H1 (cell line): ENCODE measurements around the gene ME3. TPM values are rescaled to one million over a fixed set of nuclear protein-coding genes. Genes with fewer than 3 reads are reported as not detected.

ENCODE experiments used
- CTCF ChIA-PET: fragments of 300-600 bp; sonication (Branson Sonifier 250); formaldehyde crosslinking; loops from one replicate; lab custom pipeline; 2021; ENCODE audit not compliant: partially characterized antibody; lab: Charles Lee
- POLR2A ChIA-PET: fragments of 300-600 bp; sonication (Branson Sonifier 250); formaldehyde crosslinking; loops from one replicate; lab custom pipeline; 2021; ENCODE audit warnings: inconsistent platforms; ENCODE audit not compliant: partially characterized antibody; lab: Charles Lee
- DNase-seq, 2 experiments: peaks; one replicate each; pipeline versions ENCODE4 v3.0.0 to v3.0.0-alpha.2; 2010 to 2022; ENCODE audit warnings: low spot score in 2 of 2, low read depth in 1 of 2, mixed read lengths in 1 of 2
- FAIRE-seq: peaks from 2 replicates; lab custom pipeline; 2011; peaks lifted over from hg19 to GRCh38; lab: Jason Lieb, UNC
- H2AFZ ChIP-seq: 2 replicates; pipeline ENCODE4 v1.8.1; 2012; ENCODE audit warnings: low read length, inconsistent platforms
- H2AK5ac ChIP-seq: 2 replicates; pipeline ENCODE4 v1.6.1; 2013; ENCODE audit warnings: low read depth, low read length
- H2BK120ac ChIP-seq: replicated peaks from 2 replicates; pipeline ENCODE3; 2013; ENCODE audit warnings: low read depth, low read length, inconsistent platforms
- H2BK12ac ChIP-seq: 2 replicates; pipeline ENCODE4 v1.6.1; 2013; ENCODE audit warnings: low read depth, low read length
- H2BK15ac ChIP-seq: 2 replicates; pipeline ENCODE4 v1.6.1; 2013; ENCODE audit warnings: low read length
- H2BK20ac ChIP-seq: 2 replicates; pipeline ENCODE4 v1.6.1; 2013; ENCODE audit warnings: low read length
- H2BK5ac ChIP-seq: 2 replicates; pipeline ENCODE4 v1.6.1; 2013; ENCODE audit warnings: low read depth, low read length
- H3K14ac ChIP-seq: 2 replicates; pipeline ENCODE4 v1.6.1; 2013; ENCODE audit warnings: inconsistent platforms; ENCODE audit not compliant: insufficient read length
- H3K18ac ChIP-seq: 2 replicates; pipeline ENCODE4 v1.6.1; 2013; ENCODE audit warnings: low read length; ENCODE audit errors: extremely low read depth
- H3K23ac ChIP-seq: 2 replicates; pipeline ENCODE4 v1.6.1; 2013; ENCODE audit warnings: inconsistent platforms; ENCODE audit not compliant: insufficient read length
- H3K23me2 ChIP-seq: 2 replicates; pipeline ENCODE4 v1.6.1; 2013; ENCODE audit warnings: low read depth, low read length
- H3K27ac ChIP-seq: 2 replicates; pipeline ENCODE4 v1.6.1; 2011; ENCODE audit warnings: low read depth, low read length, inconsistent platforms
- H3K27me3 ChIP-seq, 4 experiments: replicated peaks in 1 of 4; 1 replicate in 1 of 4; 2 replicates in 3 of 4; pipeline versions ENCODE4 v1.6.1 to v1.8.1; 2011 to 2013; ENCODE audit warnings: low read length in 3 of 4, mild to moderate bottlenecking in 3 of 4, inconsistent platforms in 2 of 4, mixed read lengths in 2 of 4, moderate library complexity in 1 of 4; ENCODE audit not compliant: control insufficient read depth in 3 of 4, insufficient read depth in 3 of 4; ENCODE audit errors: extremely low read depth in 1 of 4
- H3K36me3 ChIP-seq, 4 experiments: 2 replicates each; pipeline versions ENCODE4 v1.6.1 to v1.8.1; 2011 to 2013; ENCODE audit warnings: mild to moderate bottlenecking in 4 of 4, low read length in 3 of 4, moderate library complexity in 2 of 4, control low read depth in 1 of 4, inconsistent platforms in 1 of 4; ENCODE audit not compliant: insufficient read depth in 4 of 4, control insufficient read depth in 2 of 4
- H3K4ac ChIP-seq: replicated peaks from 2 replicates; pipeline ENCODE3; 2013; ENCODE audit warnings: low read length, low read depth, mixed read lengths, inconsistent platforms; ENCODE audit not compliant: insufficient read length
- H3K4me1 ChIP-seq, 4 experiments: replicated peaks in 1 of 4; 1 replicate in 1 of 4; 2 replicates in 3 of 4; pipeline versions ENCODE4 v1.6.1 to v1.8.1; 2011 to 2013; ENCODE audit warnings: low read length in 3 of 4, inconsistent platforms in 2 of 4, mixed read lengths in 1 of 4; ENCODE audit not compliant: insufficient read depth in 4 of 4, control insufficient read depth in 3 of 4
- H3K4me2 ChIP-seq, 2 experiments: 2 replicates each; pipeline versions ENCODE4 v1.6.1 to v1.8.1; 2011 to 2013; ENCODE audit warnings: low read depth in 2 of 2, low read length in 2 of 2, control low read depth in 1 of 2, inconsistent platforms in 1 of 2, mild to moderate bottlenecking in 1 of 2; ENCODE audit not compliant: insufficient read depth in 1 of 2
- H3K4me3 ChIP-seq, 4 experiments: fragments of 200-600, 300-600 bp in 1 of 4; sonication (generic), shearing (Covaris generic), sonication (Bioruptor Twin) in 1 of 4; 2 replicates each; pipeline versions ENCODE4 v1.5.1 to v1.8.1; 2011 to 2016; ENCODE audit warnings: low read length in 4 of 4, low read depth in 3 of 4, control low read depth in 2 of 4, inconsistent platforms in 2 of 4, mild to moderate bottlenecking in 2 of 4, mixed read lengths in 1 of 4, moderate library complexity in 1 of 4; ENCODE audit not compliant: insufficient read depth in 2 of 4; ENCODE audit errors: extremely low read depth in 1 of 4
- H3K56ac ChIP-seq: replicated peaks from 2 replicates; pipeline ENCODE3; 2013; ENCODE audit warnings: low read depth, mild to moderate bottlenecking, mixed read lengths, low read length, inconsistent platforms; ENCODE audit not compliant: insufficient read length
- H3K79me1 ChIP-seq: 2 replicates; pipeline ENCODE4 v1.6.1; 2013; ENCODE audit warnings: low read depth, low read length, control low read depth
- H3K79me2 ChIP-seq, 2 experiments: 2 replicates each; pipeline versions ENCODE4 v1.6.1 to v1.8.1; 2012 to 2013; ENCODE audit warnings: low read length in 2 of 2, mild to moderate bottlenecking in 2 of 2, inconsistent platforms in 1 of 2; ENCODE audit not compliant: insufficient read depth in 2 of 2, control insufficient read depth in 1 of 2
- H3K9ac ChIP-seq, 4 experiments: replicated peaks in 1 of 4; 1 replicate in 1 of 4; 2 replicates in 3 of 4; pipeline versions ENCODE4 v1.6.1 to v1.8.1; 2011 to 2013; ENCODE audit warnings: low read depth in 3 of 4, low read length in 3 of 4, control low read depth in 2 of 4, mild to moderate bottlenecking in 2 of 4, moderate library complexity in 2 of 4, inconsistent platforms in 1 of 4; ENCODE audit errors: extremely low read depth in 1 of 4
- H3K9me3 ChIP-seq, 2 experiments: 2 replicates each; pipeline versions ENCODE4 v1.6.1 to v1.8.1; 2012 to 2013; ENCODE audit warnings: mild to moderate bottlenecking in 2 of 2, moderate library complexity in 2 of 2, control low read depth in 1 of 2, inconsistent platforms in 1 of 2, low read depth in 1 of 2, low read length in 1 of 2, mixed read lengths in 1 of 2; ENCODE audit not compliant: insufficient read depth in 2 of 2
- H4K20me1 ChIP-seq, 2 experiments: replicated peaks in 1 of 2; 2 replicates each; pipeline versions ENCODE3 to v1.8.1; 2011 to 2013; ENCODE audit warnings: inconsistent platforms in 2 of 2, low read length in 2 of 2, mild to moderate bottlenecking in 1 of 2; ENCODE audit not compliant: insufficient read depth in 2 of 2, control insufficient read depth in 1 of 2
- H4K5ac ChIP-seq: 2 replicates; pipeline ENCODE4 v1.6.1; 2013; ENCODE audit warnings: low read length, low read depth, mixed read lengths, inconsistent platforms; ENCODE audit not compliant: insufficient read length
- H4K8ac ChIP-seq: 2 replicates; pipeline ENCODE4 v1.8.0; 2013; ENCODE audit warnings: mild to moderate bottlenecking, moderate library complexity, low read length, inconsistent platforms; ENCODE audit not compliant: insufficient read depth; ENCODE audit errors: extremely low read depth
- H4K91ac ChIP-seq: replicated peaks from 2 replicates; pipeline ENCODE3; 2013; ENCODE audit warnings: low read length, mixed read lengths, inconsistent platforms; ENCODE audit not compliant: insufficient read length
- BCL11A ChIP-seq, 2 experiments: IDR thresholded peaks; one replicate each; pipeline ENCODE4 v1.6.1; 2011; ENCODE audit warnings: low read depth in 2 of 2, low read length in 2 of 2, mild to moderate bottlenecking in 2 of 2
- CBX8 ChIP-seq: fragments of 300-800, 300-1000 bp; sonication (generic); IDR thresholded peaks from 2 replicates; pipeline ENCODE4 v1.7.1; 2016; ENCODE audit warnings: low read depth, low read length, borderline replicate concordance
- CEBPB ChIP-seq: IDR thresholded peaks from 2 replicates; pipeline ENCODE4 v1.6.1; 2012; ENCODE audit warnings: low read depth, low read length
- CHD1 ChIP-seq: IDR thresholded peaks from 2 replicates; pipeline ENCODE4 v1.6.1; 2012; ENCODE audit warnings: low read depth, low read length, improper control_type of control experiment
- EZH2 ChIP-seq: fragments of 200-600 bp; sonication (generic); IDR thresholded peaks from 2 replicates; pipeline ENCODE4 v1.7.1; 2012; ENCODE audit warnings: low read depth, mild to moderate bottlenecking, moderate library complexity, low read length, inconsistent platforms; ENCODE audit not compliant: severe bottlenecking
- JUND ChIP-seq: IDR thresholded peaks from 2 replicates; pipeline ENCODE4 v1.6.1; 2011; ENCODE audit warnings: mild to moderate bottlenecking, improper control_type of control experiment, low read length
- SIX5 ChIP-seq: IDR thresholded peaks from 2 replicates; pipeline ENCODE4 v1.6.1; 2011; ENCODE audit warnings: mild to moderate bottlenecking, low read depth, low read length
- TEAD4 ChIP-seq: IDR thresholded peaks from 2 replicates; pipeline ENCODE4 v1.6.1; 2012; ENCODE audit warnings: low read depth, low read length, inconsistent platforms, mixed read lengths
- YY1 ChIP-seq: IDR thresholded peaks from 2 replicates; pipeline ENCODE4 v1.6.1; 2011; ENCODE audit warnings: low read depth, mild to moderate bottlenecking, low read length
- ZNF274 ChIP-seq: IDR thresholded peaks from 2 replicates; pipeline ENCODE4 v1.7.0; 2012; ENCODE audit warnings: low read length, borderline replicate concordance; ENCODE audit errors: extremely low read depth
- WGBS, 2 experiments: shearing (Covaris generic) in 1 of 2; methylation state at CpG; one replicate each; pipeline versions ENCODE4 v1.1.6 to v1.1.7; 2013 to 2015; ENCODE audit warnings: low lambda C conversion rate in 2 of 2, mixed read lengths in 2 of 2, inconsistent platforms in 1 of 2, low coverage in 1 of 2, missing lambda C conversion rate in 1 of 2; ENCODE audit not compliant: insufficient replicate concordance in 2 of 2, insufficient coverage in 1 of 2, insufficient read length in 1 of 2; ENCODE audit errors: extremely low coverage in 1 of 2, missing lambda C conversion rate in 1 of 2; 5-methylcytosine and 5-hydroxymethylcytosine counted together
- polyA plus RNA-seq, 7 experiments: library from polyadenylated mRNA; depleted of rRNA in 3 of 7; stranded (reverse) in 5 of 7; unstranded in 2 of 7; fragments of >200 nt in 5 of 7; fragments of 200-250 nt in 2 of 7; gene quantifications; 1 replicate in 5 of 7; 2 replicates in 1 of 7; 4 replicates in 1 of 7; pipeline versions ENCODE4 v1.2.1 to v1.2.3, GENCODE V29; 2011 to 2013; ENCODE audit warnings: missing spikeins in 2 of 7, mixed read lengths in 2 of 7
- total RNA-seq: library from RNA; stranded (reverse); fragmentation: NEBNext Ultra II Directional; extraction: Animal tissue kit (Norgen Biotek cat#: 25700); gene quantifications from 2 replicates; pipeline ENCODE4 v1.2.1, GENCODE V29; 2021
- TF ChIP-seq, protein P1 (sequence below), 3 experiments: IDR thresholded peaks; 1 replicate in 2 of 3; 2 replicates in 1 of 3; pipeline versions ENCODE4 v1.5.1 to v1.6.1; 2011; ENCODE audit warnings: low read length in 3 of 3, mild to moderate bottlenecking in 3 of 3, inconsistent platforms in 2 of 3, low read depth in 1 of 3, moderate library complexity in 1 of 3; ENCODE audit not compliant: insufficient read depth in 1 of 3; ENCODE audit errors: control extremely low read depth in 1 of 3

Gene ME3
- total and polyA plus RNA-seq, 2 of the 8 experiments (the other 6 are each of a cell fraction or from before 2014, with no cell fraction given): 1.5 to 2.8 TPM

GRCh38 chr11:86592047-86592591 is 80.3 kb downstream of the ME3 start:
- Histone ChIP-seq H3K27ac (no peak overlapping the region), H3K4me2 (no peak overlapping the region), H3K79me1 (no peaks in the 10 kb centered on the region)
- TF ChIP-seq JUND: no peak
- no peak for TF ChIP-seq CHD1
- no peak for TF ChIP-seq CEBPB
- TF ChIP-seq TEAD4: no peak
- TF ChIP-seq BCL11A (IDR thresholded peaks at IDR 0.05; ENCODE audit: low read depth in 2 of 2, low read length in 2 of 2): no peak
- TF ChIP-seq YY1: no peak
- no peak for TF ChIP-seq EZH2
- TF ChIP-seq SIX5: no peak
- TF ChIP-seq, protein P1, sequence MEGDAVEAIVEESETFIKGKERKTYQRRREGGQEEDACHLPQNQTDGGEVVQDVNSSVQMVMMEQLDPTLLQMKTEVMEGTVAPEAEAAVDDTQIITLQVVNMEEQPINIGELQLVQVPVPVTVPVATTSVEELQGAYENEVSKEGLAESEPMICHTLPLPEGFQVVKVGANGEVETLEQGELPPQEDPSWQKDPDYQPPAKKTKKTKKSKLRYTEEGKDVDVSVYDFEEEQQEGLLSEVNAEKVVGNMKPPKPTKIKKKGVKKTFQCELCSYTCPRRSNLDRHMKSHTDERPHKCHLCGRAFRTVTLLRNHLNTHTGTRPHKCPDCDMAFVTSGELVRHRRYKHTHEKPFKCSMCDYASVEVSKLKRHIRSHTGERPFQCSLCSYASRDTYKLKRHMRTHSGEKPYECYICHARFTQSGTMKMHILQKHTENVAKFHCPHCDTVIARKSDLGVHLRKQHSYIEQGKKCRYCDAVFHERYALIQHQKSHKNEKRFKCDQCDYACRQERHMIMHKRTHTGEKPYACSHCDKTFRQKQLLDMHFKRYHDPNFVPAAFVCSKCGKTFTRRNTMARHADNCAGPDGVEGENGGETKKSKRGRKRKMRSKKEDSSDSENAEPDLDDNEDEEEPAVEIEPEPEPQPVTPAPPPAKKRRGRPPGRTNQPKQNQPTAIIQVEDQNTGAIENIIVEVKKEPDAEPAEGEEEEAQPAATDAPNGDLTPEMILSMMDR (IDR thresholded peaks at IDR 0.05; ENCODE audit: control extremely low read depth in 1 of 3, insufficient read depth in 1 of 3, low read depth in 1 of 3, low read length in 3 of 3): no peak
- TF ChIP-seq ZNF274: no peak
- no peak for TF ChIP-seq CBX8

More at GRCh38 chr11:86592047-86592591, 80.3 kb downstream of the ME3 start:
- H4K5ac ChIP-seq: no peak overlapping the region
- WGBS, 2 experiments: 76% methylated on average over 1 of the region's 1 CpG; no CpG with 5 or more reads in 1 of the 2 experiments
- ChIA-PET POLR2A (no interaction called here), CTCF (interaction anchor here (0.6 to 2.0 kb wide), 7 partner anchors 14 to 1203 kb away, joined by 3 to 12 read pairs (median 3); no protein-coding TSS in a partner anchor)
- no peak overlapping the region for H2BK5ac ChIP-seq
- H4K20me1 ChIP-seq: no peaks in the 10 kb centered on the region
- no peak overlapping the region for H3K4me3 ChIP-seq
- no peak overlapping the region for H2BK12ac ChIP-seq
- no peak overlapping the region for H3K14ac ChIP-seq
- no peak overlapping the region for H3K23ac ChIP-seq
- peaks cover 5 to 7% of the 10 kb centered on the region in 2 experiments; a peak in 3 of 4 replicates for H3K9me3 ChIP-seq
- DNase-seq: no peak
- H2BK20ac ChIP-seq: no peak overlapping the region
- no peak overlapping the region for H4K91ac ChIP-seq
- no peak overlapping the region for H2BK120ac ChIP-seq
- H3K23me2 ChIP-seq: no peaks in the 10 kb centered on the region
- no peak overlapping the region for H2AFZ ChIP-seq
- H3K27me3 ChIP-seq: peaks cover 0 to under 1% (median 0%) of the 10 kb centered on the region in 4 experiments; a peak in 1 of 7 replicates
- H2BK15ac ChIP-seq: no peak overlapping the region
- no peak overlapping the region for H3K9ac ChIP-seq
- H3K4ac ChIP-seq: no peak overlapping the region
- H4K8ac ChIP-seq: no peak overlapping the region
- H2AK5ac ChIP-seq: no peak overlapping the region
- H3K79me2 ChIP-seq: no peaks in the 10 kb centered on the region
- no peak for FAIRE-seq
- peaks cover 3 to 19% (median 15%) of the 10 kb centered on the region in 4 experiments; a peak in 6 of 7 replicates for H3K4me1 ChIP-seq
- 0 out of 8 replicates have a peak, but pooled peaks cover 0 to under 1% (median 0%) of the 10 kb centered on the region in 4 experiments for H3K36me3 ChIP-seq
- H3K18ac ChIP-seq: no peak overlapping the region; the same call in 1 of the 2 replicates
- H3K56ac ChIP-seq: no peak overlapping the region
